Measurements from ENCODE around the gene SLC41A3. TPM values are rescaled to one million over a fixed set of nuclear protein-coding genes. Genes with fewer than 3 reads are reported as not detected.

Gene SLC41A3
- total RNA-seq, 1 donor from 2014 or later, result 52.3 TPM

DNA sequence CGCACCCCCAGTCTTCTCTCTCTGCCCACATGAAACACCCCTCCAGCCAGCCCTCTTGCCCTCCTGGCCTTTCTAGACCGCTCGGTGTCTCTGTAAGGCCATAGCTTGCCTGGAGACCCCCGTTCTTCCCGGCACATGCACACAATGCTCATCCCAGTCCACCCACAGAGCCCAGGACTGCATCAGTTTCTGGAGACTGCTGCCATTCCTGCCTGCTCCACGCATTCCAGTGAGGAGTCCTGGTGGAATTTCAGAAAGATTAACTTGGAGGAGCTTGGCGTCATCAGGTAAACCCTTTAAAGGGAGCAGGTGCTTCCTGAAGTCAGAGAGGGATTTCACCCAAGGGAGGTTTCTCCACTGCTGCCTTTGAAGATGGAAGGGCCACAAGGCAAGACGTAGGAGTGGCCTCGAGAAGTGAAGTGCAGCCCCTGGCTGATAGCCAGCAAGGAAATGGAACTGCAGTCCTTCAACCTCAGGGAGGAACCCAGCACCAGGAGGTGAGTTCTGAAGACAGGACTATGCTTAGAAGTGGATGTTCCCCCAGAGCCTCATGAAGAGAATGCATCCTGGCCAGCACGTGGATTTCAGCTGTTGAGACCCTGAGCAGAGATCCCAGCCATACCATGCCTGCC, 19.2 kb downstream of the SLC41A3 start:
- H3K4me1 Mint-ChIP-seq (ENCODE audit: unreplicated experiment), result no peaks in the 10 kb centered on the region
- TF ChIP-seq, protein P1, sequence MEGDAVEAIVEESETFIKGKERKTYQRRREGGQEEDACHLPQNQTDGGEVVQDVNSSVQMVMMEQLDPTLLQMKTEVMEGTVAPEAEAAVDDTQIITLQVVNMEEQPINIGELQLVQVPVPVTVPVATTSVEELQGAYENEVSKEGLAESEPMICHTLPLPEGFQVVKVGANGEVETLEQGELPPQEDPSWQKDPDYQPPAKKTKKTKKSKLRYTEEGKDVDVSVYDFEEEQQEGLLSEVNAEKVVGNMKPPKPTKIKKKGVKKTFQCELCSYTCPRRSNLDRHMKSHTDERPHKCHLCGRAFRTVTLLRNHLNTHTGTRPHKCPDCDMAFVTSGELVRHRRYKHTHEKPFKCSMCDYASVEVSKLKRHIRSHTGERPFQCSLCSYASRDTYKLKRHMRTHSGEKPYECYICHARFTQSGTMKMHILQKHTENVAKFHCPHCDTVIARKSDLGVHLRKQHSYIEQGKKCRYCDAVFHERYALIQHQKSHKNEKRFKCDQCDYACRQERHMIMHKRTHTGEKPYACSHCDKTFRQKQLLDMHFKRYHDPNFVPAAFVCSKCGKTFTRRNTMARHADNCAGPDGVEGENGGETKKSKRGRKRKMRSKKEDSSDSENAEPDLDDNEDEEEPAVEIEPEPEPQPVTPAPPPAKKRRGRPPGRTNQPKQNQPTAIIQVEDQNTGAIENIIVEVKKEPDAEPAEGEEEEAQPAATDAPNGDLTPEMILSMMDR (IDR thresholded peaks at IDR 0.05; ENCODE audit: unreplicated experiment), result no peak
- no peak for DNase-seq (ENCODE audit: low spot score)
- H3K27ac Mint-ChIP-seq (ENCODE audit: unreplicated experiment), result no peak overlapping the region
- peaks cover 4% of the 10 kb centered on the region for H3K36me3 Mint-ChIP-seq (ENCODE audit: low read depth, unreplicated experiment)
- peaks cover 3% of the 10 kb centered on the region for H3K27me3 Mint-ChIP-seq (ENCODE audit: unreplicated experiment)
- H3K4me3 Mint-ChIP-seq (ENCODE audit: unreplicated experiment), result no peak overlapping the region
- H3K9me3 Mint-ChIP-seq (ENCODE audit: unreplicated experiment), result no peaks in the 10 kb centered on the region

DNA sequence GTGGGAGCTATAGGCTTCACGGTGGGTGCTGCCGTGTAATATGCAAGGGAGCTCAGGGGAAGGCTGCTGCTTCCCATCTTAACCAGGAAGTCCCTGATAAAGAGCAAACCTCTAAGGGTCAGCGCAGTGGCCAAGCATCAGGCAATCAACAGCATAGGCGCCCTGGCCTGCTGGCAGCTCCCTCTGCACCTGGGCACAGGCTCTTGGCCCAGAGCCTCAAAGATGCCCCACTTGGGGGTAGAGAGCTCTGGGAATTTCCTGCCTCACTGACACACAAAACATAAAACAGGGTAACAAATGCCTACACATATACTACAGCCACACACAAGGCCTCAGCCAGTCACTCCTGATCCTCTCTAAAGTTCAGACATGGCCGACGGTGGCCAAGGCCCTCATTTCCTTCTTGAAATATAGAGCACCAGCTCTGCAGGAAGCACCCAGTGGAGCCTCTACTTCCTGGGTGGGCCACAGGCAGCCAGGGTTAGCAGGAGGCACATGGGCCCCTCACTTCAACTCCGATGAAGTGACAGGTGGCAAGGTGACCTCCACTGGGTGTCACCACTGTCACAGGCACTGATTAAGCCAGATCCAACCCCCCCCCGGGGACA, 20.5 kb downstream of the SLC41A3 start:
- Mint-ChIP-seq H3K9me3 (ENCODE audit: unreplicated experiment) (no peaks in the 10 kb centered on the region), H3K4me1 (ENCODE audit: unreplicated experiment) (no peaks in the 10 kb centered on the region), H3K4me3 (ENCODE audit: unreplicated experiment) (no peak overlapping the region), H3K27me3 (ENCODE audit: unreplicated experiment) (peaks cover 5% of the 10 kb centered on the region), H3K27ac (ENCODE audit: unreplicated experiment) (no peak overlapping the region), H3K36me3 (ENCODE audit: low read depth, unreplicated experiment) (peaks cover 5% of the 10 kb centered on the region)
- TF ChIP-seq, protein P1 (IDR thresholded peaks at IDR 0.05; ENCODE audit: unreplicated experiment), result no peak
- DNase-seq (ENCODE audit: low spot score), result no peak

DNA sequence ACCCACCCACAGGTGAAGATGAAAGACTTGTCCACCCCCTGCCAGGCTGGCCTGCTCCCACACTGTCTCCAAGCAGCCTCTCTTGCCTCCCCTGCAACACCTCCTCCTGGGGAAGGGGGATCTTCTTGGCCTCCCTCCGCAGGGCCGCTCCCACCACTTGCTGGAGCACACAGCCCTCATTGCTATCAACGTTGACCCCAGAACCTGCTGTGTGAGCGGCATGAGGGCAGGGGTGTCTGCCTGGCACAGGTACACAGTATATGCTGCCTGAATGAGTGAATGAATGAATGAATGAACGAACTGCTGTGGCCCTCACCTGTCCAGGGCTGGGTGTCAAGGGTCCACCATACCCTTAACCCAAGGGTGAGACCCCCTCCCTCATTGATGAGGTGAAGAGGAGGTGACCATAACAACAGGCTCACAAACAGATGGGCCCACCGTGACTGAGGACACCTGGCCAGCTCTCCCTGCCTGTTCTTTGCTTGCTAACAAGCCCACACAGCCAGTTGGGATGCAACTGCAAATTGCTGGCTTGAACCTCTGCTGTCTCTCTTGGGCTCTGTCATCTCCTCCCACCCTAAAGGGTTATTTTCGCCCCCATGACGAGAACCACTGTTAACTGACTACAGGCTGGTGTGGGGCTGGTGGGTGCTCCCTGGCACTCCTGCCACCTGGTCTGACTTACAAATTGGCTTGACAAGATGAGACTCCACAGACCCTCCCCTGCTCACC, 22.5 kb downstream of the SLC41A3 start:
- TF ChIP-seq, protein P1 (IDR thresholded peaks at IDR 0.05; ENCODE audit: unreplicated experiment), result no peak
- Mint-ChIP-seq H3K27me3 (ENCODE audit: unreplicated experiment) (peaks cover 2% of the 10 kb centered on the region), H3K27ac (ENCODE audit: unreplicated experiment) (no peak overlapping the region), H3K9me3 (ENCODE audit: unreplicated experiment) (no peaks in the 10 kb centered on the region), H3K36me3 (ENCODE audit: low read depth, unreplicated experiment) (peaks cover 5% of the 10 kb centered on the region), H3K4me1 (ENCODE audit: unreplicated experiment) (no peaks in the 10 kb centered on the region), H3K4me3 (ENCODE audit: unreplicated experiment) (no peak overlapping the region)
- DNase-seq (ENCODE audit: low spot score), result no peak

DNA sequence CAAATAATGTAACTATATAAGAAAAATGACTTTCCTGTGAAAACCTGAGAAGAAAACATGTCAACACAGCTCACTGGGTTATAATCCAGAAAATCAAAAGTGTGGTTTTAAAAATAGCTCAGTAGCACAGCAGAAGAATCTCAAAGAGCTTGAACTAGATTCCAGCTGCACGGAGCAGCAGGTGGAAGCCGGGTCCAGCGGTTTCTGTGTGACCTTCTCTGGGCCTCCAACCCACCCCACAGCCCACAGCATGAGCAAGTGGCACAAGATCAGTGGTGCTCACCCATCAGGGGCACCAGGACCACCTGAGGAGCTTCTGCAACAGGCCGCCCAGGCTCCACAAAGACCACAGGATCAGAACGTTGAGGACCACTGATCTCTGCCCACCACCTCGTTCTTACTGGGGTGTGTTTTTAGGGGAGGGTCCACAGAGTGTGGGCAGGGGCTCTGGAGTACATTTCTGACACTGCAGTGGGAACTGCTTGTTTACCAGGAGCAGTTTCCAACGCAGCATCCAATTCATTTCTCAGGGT, 23.2 kb downstream of the SLC41A3 start:
- TF ChIP-seq, protein P1 (IDR thresholded peaks at IDR 0.05; ENCODE audit: unreplicated experiment), result no peak
- Mint-ChIP-seq H3K27ac (ENCODE audit: unreplicated experiment) (no peak overlapping the region), H3K36me3 (ENCODE audit: low read depth, unreplicated experiment) (peaks cover 5% of the 10 kb centered on the region), H3K4me3 (ENCODE audit: unreplicated experiment) (no peak overlapping the region), H3K4me1 (ENCODE audit: unreplicated experiment) (no peaks in the 10 kb centered on the region), H3K27me3 (ENCODE audit: unreplicated experiment) (peaks cover 2% of the 10 kb centered on the region), H3K9me3 (ENCODE audit: unreplicated experiment) (no peaks in the 10 kb centered on the region)
- no peak for DNase-seq (ENCODE audit: low spot score)
